Measurements from ENCODE around the gene MAMLD1.

MAMLD1 gene

GRCh38 chrX:150465326-150465725 lies 102.2 kb downstream of the MAMLD1 start:
- no peaks in the 10 kb centered on the region for H3K9me3 ChIP-seq (ENCODE audit: insufficient read depth, low read depth, low read length)
- no peak overlapping the region for H3K27ac ChIP-seq (ENCODE audit: low read length)
- H3K4me3 ChIP-seq (ENCODE audit: low read length): no peak overlapping the region
- no peak overlapping the region for H3K9ac ChIP-seq (ENCODE audit: low read depth, low read length)
- H3K27me3 ChIP-seq (ENCODE audit: insufficient read depth, low read length): no peaks in the 10 kb centered on the region
- H3K36me3 ChIP-seq (ENCODE audit: insufficient read depth, low read depth, low read length): no peaks in the 10 kb centered on the region
- no peaks in the 10 kb centered on the region for H3K4me1 ChIP-seq (ENCODE audit: insufficient read depth, low read length)

- Histone ChIP-seq H3K9ac (ENCODE audit: low read depth, low read length) (no peak overlapping the region), H3K27me3 (ENCODE audit: insufficient read depth, low read length) (no peaks in the 10 kb centered on the region), H3K9me3 (ENCODE audit: insufficient read depth, low read depth, low read length) (no peaks in the 10 kb centered on the region), H3K36me3 (ENCODE audit: insufficient read depth, low read depth, low read length) (no peaks in the 10 kb centered on the region), H3K4me1 (ENCODE audit: insufficient read depth, low read length) (no peaks in the 10 kb centered on the region), H3K27ac (ENCODE audit: low read length) (no peak overlapping the region), H3K4me3 (ENCODE audit: low read length) (no peak overlapping the region)
Measured at GRCh38 chrX:150465881-150466775, 103.0 kb downstream of the MAMLD1 start.

DNA sequence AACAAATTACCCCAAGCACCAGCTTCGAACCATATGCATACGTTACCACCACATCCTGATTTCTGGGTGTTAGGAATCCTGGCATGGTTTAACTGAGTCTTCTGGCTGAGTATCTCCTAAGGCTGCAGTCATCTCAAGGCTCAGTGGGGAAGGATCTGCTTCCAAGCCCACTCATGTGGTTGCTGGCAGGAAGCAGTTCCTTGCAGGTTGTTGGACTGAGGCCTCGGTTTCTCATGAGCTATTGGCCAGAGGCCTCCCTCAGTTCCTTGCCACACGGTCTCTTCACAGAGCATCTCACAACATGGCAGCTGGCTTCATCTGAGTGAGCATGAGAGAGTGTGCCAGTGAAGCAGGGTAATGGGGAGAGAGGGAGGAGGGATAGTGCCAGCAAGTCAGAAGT lies 109.2 kb downstream of the MAMLD1 start:
- no peaks in the 10 kb centered on the region for H3K36me3 ChIP-seq (ENCODE audit: insufficient read depth, low read depth, low read length)
- no peak overlapping the region for H3K4me3 ChIP-seq (ENCODE audit: low read length)
- H3K27me3 ChIP-seq (ENCODE audit: insufficient read depth, low read length): no peaks in the 10 kb centered on the region
- no peaks in the 10 kb centered on the region for H3K4me1 ChIP-seq (ENCODE audit: insufficient read depth, low read length)
- H3K9me3 ChIP-seq (ENCODE audit: insufficient read depth, low read depth, low read length): no peaks in the 10 kb centered on the region
- no peak overlapping the region for H3K27ac ChIP-seq (ENCODE audit: low read length)
- no peak overlapping the region for H3K9ac ChIP-seq (ENCODE audit: low read depth, low read length)

DNA sequence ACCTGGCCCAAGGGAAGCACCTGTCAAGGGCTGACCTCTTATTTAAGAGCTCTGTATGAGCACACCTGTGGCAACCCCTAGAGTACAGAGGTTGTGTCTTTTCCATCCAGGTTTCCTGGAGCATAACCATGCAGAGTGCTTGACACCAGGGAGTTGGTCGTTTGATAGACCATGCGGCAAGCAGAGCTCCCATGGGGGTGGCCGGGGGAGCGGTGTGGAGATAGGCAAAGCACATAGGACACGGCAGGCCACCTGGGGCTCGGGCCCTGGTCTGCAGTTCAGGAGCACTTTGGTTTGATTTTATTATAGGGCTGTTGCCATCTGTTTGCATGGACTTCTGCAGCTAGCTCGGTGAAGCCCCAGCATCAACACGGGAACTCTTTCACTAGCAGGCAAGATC lies 110.3 kb downstream of the MAMLD1 start:
- no peak overlapping the region for H3K27ac ChIP-seq (ENCODE audit: low read length)
- H3K27me3 ChIP-seq (ENCODE audit: insufficient read depth, low read length): no peaks in the 10 kb centered on the region
- H3K4me3 ChIP-seq (ENCODE audit: low read length): no peak overlapping the region
- no peaks in the 10 kb centered on the region for H3K4me1 ChIP-seq (ENCODE audit: insufficient read depth, low read length)
- no peaks in the 10 kb centered on the region for H3K36me3 ChIP-seq (ENCODE audit: insufficient read depth, low read depth, low read length)
- H3K9me3 ChIP-seq (ENCODE audit: insufficient read depth, low read depth, low read length): no peaks in the 10 kb centered on the region
- no peak overlapping the region for H3K9ac ChIP-seq (ENCODE audit: low read depth, low read length)

- Histone ChIP-seq H3K9me3 (ENCODE audit: insufficient read depth, low read depth, low read length) (no peaks in the 10 kb centered on the region), H3K36me3 (ENCODE audit: insufficient read depth, low read depth, low read length) (no peaks in the 10 kb centered on the region), H3K4me1 (ENCODE audit: insufficient read depth, low read length) (no peaks in the 10 kb centered on the region), H3K9ac (ENCODE audit: low read depth, low read length) (no peak overlapping the region), H3K27ac (ENCODE audit: low read length) (no peak overlapping the region), H3K27me3 (ENCODE audit: insufficient read depth, low read length) (no peaks in the 10 kb centered on the region), H3K4me3 (ENCODE audit: low read length) (no peak overlapping the region)
Measured at GRCh38 chrX:150475461-150475860, 112.3 kb downstream of the MAMLD1 start.

DNA sequence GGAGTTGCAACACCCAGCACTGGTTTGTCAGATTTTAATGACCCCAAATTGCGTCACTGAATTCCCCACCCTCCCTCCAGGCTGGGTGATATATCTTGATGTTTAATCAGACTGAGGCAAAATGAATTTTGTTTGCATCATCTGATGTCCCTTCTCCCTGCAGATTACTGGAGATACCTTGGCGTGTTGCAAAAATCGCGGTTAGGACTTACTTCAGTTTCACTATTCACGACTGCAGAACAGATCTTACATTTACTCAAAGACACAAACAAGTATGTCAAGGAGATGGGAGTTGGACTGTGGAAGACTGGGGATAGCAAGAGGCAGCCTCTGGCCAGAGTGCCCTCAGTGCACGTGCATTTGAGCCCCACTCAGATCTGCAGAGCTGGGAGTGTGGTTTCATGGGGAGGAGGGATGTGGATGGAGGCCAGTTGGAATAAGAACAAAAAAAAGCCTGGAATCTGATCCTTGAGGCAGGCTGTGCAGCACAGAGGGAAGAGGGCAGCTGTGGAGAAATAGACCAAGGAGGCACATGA lies 113.1 kb downstream of the MAMLD1 start:
- Histone ChIP-seq H3K27me3 (ENCODE audit: insufficient read depth, low read length) (no peaks in the 10 kb centered on the region), H3K27ac (ENCODE audit: low read length) (no peak overlapping the region), H3K4me3 (ENCODE audit: low read length) (no peak overlapping the region), H3K9ac (ENCODE audit: low read depth, low read length) (no peak overlapping the region), H3K4me1 (ENCODE audit: insufficient read depth, low read length) (no peaks in the 10 kb centered on the region), H3K36me3 (ENCODE audit: insufficient read depth, low read depth, low read length) (no peaks in the 10 kb centered on the region), H3K9me3 (ENCODE audit: insufficient read depth, low read depth, low read length) (no peaks in the 10 kb centered on the region)

DNA sequence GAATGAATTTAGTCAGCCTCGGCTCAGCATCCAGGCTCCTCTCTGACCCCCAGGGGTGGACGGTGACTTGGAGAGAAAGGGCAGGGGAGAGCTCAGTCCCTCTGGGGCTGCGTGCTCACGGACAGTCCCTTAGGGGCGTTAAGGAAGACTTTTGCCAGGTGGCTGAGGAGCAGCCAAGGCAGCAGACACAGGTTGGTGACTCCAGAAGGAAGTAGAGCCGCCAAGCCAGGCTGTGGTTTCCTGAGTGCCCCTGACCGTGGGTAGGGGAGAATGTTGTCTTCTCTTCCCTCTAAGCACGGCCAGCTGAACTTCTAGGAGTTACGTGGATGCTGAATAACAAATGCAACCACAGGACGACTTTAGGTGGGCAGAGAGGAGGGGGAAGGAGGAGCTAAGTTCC lies 114.3 kb downstream of the MAMLD1 start:
- Histone ChIP-seq H3K9me3 (ENCODE audit: insufficient read depth, low read depth, low read length) (no peaks in the 10 kb centered on the region), H3K27me3 (ENCODE audit: insufficient read depth, low read length) (no peaks in the 10 kb centered on the region), H3K27ac (ENCODE audit: low read length) (no peak overlapping the region), H3K4me1 (ENCODE audit: insufficient read depth, low read length) (no peaks in the 10 kb centered on the region), H3K9ac (ENCODE audit: low read depth, low read length) (no peak overlapping the region), H3K36me3 (ENCODE audit: insufficient read depth, low read depth, low read length) (no peaks in the 10 kb centered on the region), H3K4me3 (ENCODE audit: low read length) (no peak overlapping the region)

GRCh38 chrX:150478496-150479492 lies 115.7 kb downstream of the MAMLD1 start:
- Histone ChIP-seq H3K9ac (ENCODE audit: low read depth, low read length) (no peak overlapping the region), H3K4me3 (ENCODE audit: low read length) (no peak overlapping the region)

DNA sequence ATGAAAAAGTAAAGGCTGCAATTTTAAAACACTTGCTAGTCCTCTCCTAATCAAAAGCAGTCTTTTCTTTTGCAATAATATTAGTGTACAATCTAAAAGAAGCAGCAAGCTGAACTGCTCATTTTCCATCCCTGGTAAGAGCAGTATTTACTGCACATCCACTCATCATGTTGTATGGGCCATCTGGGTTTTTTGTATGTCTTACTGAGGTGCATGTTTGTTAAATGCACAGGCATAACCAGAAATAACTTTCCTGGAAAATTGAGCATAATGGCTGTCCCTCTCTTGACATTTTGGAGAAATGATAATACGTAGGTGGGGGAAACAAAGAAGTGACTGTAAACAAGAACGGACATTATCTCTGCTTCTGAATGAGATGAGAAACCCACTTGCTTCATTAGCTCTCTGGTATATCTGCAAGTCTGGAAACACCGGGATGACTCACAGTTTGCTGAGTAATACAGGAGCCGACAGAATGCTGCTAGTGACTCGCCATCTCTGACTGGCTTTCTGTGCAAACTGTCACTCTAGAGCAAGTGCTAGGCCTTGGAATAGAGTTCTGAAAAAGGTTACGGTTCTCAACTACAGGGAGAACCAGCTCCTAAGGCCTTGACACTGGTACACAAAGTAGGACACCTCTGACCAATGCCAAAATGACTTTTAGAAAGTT lies 119.6 kb downstream of the MAMLD1 start:
- no peaks in the 10 kb centered on the region for H3K9me3 ChIP-seq (ENCODE audit: insufficient read depth, low read depth, low read length)

More at GRCh38 chrX:150478496-150479492, 115.7 kb downstream of the MAMLD1 start:
- Histone ChIP-seq H3K4me1 (ENCODE audit: insufficient read depth, low read length) (no peaks in the 10 kb centered on the region), H3K27me3 (ENCODE audit: insufficient read depth, low read length) (no peaks in the 10 kb centered on the region), H3K9me3 (ENCODE audit: insufficient read depth, low read depth, low read length) (no peaks in the 10 kb centered on the region), H3K27ac (ENCODE audit: low read length) (no peak overlapping the region), H3K36me3 (ENCODE audit: insufficient read depth, low read depth, low read length) (no peaks in the 10 kb centered on the region)

DNA sequence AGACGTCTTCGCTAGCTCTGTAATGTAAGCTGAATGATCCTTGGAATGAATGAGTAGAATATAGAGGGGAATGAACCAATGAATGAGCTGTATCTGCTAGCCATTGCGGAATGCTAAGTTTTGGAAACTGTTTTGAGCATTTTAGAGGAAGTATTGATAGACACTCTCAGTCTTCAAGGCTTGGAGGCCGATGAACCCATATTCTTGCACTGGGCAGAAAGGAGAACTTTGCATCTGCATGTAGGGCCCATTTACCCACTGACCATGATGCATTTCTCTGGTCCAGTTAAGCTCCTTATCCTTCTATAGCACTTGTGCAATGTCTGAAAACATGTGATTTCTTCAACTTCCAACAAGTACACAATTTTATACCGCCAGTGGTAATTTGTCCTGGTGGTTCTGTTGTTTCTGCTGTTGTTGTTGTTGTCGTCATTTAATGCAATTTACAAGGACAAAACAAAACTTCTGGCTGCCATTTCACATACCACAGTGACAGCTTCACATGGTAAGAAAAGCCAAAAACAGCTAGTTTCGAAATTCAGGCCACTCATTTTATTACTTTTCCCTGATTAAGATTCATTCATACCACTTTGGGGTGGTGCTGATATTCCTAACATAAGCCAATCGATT lies 120.4 kb downstream of the MAMLD1 start:
- no peak overlapping the region for H3K27ac ChIP-seq (ENCODE audit: low read length)
- no peaks in the 10 kb centered on the region for H3K9me3 ChIP-seq (ENCODE audit: insufficient read depth, low read depth, low read length)
- H3K4me1 ChIP-seq (ENCODE audit: insufficient read depth, low read length): no peaks in the 10 kb centered on the region
- H3K27me3 ChIP-seq (ENCODE audit: insufficient read depth, low read length): no peaks in the 10 kb centered on the region
- no peak overlapping the region for H3K4me3 ChIP-seq (ENCODE audit: low read length)
- H3K36me3 ChIP-seq (ENCODE audit: insufficient read depth, low read depth, low read length): no peaks in the 10 kb centered on the region
- no peak overlapping the region for H3K9ac ChIP-seq (ENCODE audit: low read depth, low read length)

More for the DNA sequence above, 119.6 kb downstream of the MAMLD1 start:
- Histone ChIP-seq H3K36me3 (ENCODE audit: insufficient read depth, low read depth, low read length) (no peaks in the 10 kb centered on the region), H3K4me1 (ENCODE audit: insufficient read depth, low read length) (no peaks in the 10 kb centered on the region), H3K4me3 (ENCODE audit: low read length) (no peak overlapping the region), H3K27me3 (ENCODE audit: insufficient read depth, low read length) (no peaks in the 10 kb centered on the region), H3K9ac (ENCODE audit: low read depth, low read length) (no peak overlapping the region), H3K27ac (ENCODE audit: low read length) (no peak overlapping the region)

DNA sequence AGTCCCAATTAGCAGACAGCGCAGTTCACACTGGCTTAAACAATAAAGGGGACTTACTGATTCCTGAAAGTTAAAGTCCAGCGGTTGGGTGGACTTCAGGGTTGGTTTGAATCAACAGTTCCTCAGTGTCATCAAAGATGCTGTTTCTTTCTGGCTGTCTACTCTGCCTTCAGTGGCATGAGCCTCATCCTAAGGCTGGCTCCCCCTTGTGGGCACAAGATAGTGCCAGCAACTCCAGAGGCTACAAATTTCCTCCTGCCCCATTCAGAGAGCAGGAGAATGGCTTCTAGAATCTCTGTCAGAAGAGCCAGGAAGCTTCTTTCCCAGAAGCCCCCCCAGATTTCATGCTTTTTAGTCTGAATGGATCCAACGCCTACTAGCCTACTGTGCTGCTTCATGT lies 122.9 kb downstream of the MAMLD1 start:
- H3K36me3 ChIP-seq (ENCODE audit: insufficient read depth, low read depth, low read length): no peaks in the 10 kb centered on the region
- no peak overlapping the region for H3K9ac ChIP-seq (ENCODE audit: low read depth, low read length)
- H3K27me3 ChIP-seq (ENCODE audit: insufficient read depth, low read length): no peaks in the 10 kb centered on the region
- H3K4me1 ChIP-seq (ENCODE audit: insufficient read depth, low read length): no peaks in the 10 kb centered on the region
- H3K27ac ChIP-seq (ENCODE audit: low read length): no peak overlapping the region
- no peak overlapping the region for H3K4me3 ChIP-seq (ENCODE audit: low read length)
- H3K9me3 ChIP-seq (ENCODE audit: insufficient read depth, low read depth, low read length): no peaks in the 10 kb centered on the region
